ENCODE results near the gene SPOCK2. TPM values are rescaled to one million over a fixed set of nuclear protein-coding genes. Genes with fewer than 3 reads are reported as not detected.

The SPOCK2 gene
- total RNA-seq, 1 experiment from 2014 or later: 0.33 TPM

DNA sequence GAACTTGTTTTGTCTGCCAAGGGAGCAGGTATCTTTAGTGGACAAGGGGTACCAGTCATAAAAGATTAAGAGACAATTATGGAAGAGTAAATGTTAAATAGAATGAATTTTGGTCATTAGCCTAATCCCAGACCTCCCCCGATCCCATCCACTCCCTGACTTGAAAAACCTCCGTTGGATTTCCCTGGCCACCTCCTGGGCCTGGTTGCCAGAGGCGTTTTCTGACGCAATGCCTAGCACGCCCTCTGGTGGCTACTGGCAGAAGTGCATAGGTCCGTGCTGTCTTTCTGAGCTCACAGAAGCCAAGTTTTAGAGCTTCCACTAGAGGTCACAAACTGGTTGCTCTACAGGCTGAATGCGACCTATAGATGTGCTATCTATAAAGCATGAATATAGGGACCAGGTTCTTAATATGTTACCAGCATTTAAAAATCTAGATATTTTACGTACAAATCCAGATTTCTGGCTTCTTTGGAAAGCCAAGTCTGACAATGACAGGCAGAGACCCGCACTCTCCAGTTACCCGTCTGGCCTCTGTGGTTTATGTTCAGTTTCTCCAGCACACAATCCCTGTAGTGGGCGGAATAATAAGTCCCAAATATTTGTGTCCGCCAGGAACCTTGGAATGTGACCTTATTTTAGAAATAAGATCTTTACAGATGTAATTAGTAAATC is 39.8 kb downstream of the SPOCK2 start:
- Histone ChIP-seq H3K36me3 (ENCODE audit: low read depth, low read length) (no peaks in the 10 kb centered on the region; the same call in 1 of the 2 replicates), H3K4me3 (ENCODE audit: low read length) (no peak overlapping the region), H3K27me3 (ENCODE audit: low read length) (no peaks in the 10 kb centered on the region), H3F3A (ENCODE audit: low read length, unreplicated experiment) (no peaks in the 10 kb centered on the region), H2AFZ (ENCODE audit: low read length) (peak overlapping the region; percentile 28; the same call in 1 of the 2 replicates), H3K27ac (ENCODE audit: low read length) (no peak overlapping the region), H3K9ac (ENCODE audit: low read length) (no peak overlapping the region), H3K9me2 (replicated peaks; ENCODE audit: low read length) (no peaks in the 10 kb centered on the region), H3K9me3 (ENCODE audit: low read length) (no peaks in the 10 kb centered on the region), H3K79me2 (ENCODE audit: low read length) (no peaks in the 10 kb centered on the region), H3K4me1 (ENCODE audit: insufficient read depth, low read length) (no peaks in the 10 kb centered on the region; the same call in 1 of the 2 replicates), H4K20me1 (ENCODE audit: low read length) (no peaks in the 10 kb centered on the region), H3K4me2 (ENCODE audit: low read length) (no peak overlapping the region; the same call in 1 of the 2 replicates)
- intact Hi-C loops (cut with micrococcal nuclease): loop anchor here (1.0 to 5.0 kb wide), 4 partner anchors 92 to 174 kb away; no protein-coding TSS in a partner anchor
- no TSS peak for BruUV-seq (replicated peaks)
- CTCF ChIA-PET: interaction anchor here (0.5 to 1.2 kb wide), 18 partner anchors 11 to 200 kb away, joined by 3 to 23 read pairs (median 4); no protein-coding TSS in a partner anchor
- ATAC-seq (peak; percentile 82), DNase-seq (peak; percentile 96)
- no peak for TF ChIP-seq EZH2 (IDR thresholded peaks at IDR 0.05; ENCODE audit: low read length, unreplicated experiment)
- peak; percentile 98 for TF ChIP-seq CTCF (conservative IDR thresholded peaks at IDR 0.05; ENCODE audit: low read depth, low read length)
- no peak for TF ChIP-seq EZH2phosphoT487 (IDR thresholded peaks at IDR 0.05; ENCODE audit: borderline replicate concordance, low read length)
- POLR2A ChIA-PET (ENCODE audit: unreplicated experiment): interaction anchor here (0.6 kb wide), 2 partner anchors 92 to 843 kb away, joined by 4 to 5 read pairs; no protein-coding TSS in a partner anchor

DNA sequence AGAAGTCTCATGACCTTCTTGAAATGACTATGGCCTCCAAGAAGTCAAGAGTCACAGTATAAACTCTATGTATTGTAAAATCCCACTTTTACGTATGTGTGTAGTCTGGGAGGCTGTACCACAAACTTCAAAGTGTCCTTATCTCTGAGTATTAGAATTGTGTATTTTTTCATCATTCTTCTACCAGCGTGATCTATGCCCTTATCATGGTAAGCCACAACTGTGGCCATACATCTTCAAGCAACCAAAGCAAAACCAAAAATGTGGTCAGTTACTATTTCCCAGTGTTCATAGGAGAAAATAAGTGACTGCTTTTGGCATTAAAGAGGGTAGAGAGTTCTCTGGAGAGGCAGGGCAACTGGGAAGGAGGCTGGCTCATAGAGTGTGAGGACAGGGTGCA is 42.8 kb downstream of the SPOCK2 start:
- ChIA-PET POLR2A (ENCODE audit: unreplicated experiment) (interaction anchor here (0.6 kb wide), 1 partner anchor 134 kb away, joined by 3 read pairs; no protein-coding TSS in a partner anchor), CTCF (no interaction called here)
- Histone ChIP-seq H3K27ac (ENCODE audit: low read length) (no peak overlapping the region), H3K9me3 (ENCODE audit: low read length) (no peaks in the 10 kb centered on the region), H3K4me3 (ENCODE audit: low read length) (no peak overlapping the region), H4K20me1 (ENCODE audit: low read length) (no peaks in the 10 kb centered on the region), H2AFZ (ENCODE audit: low read length) (no peak overlapping the region), H3K4me1 (ENCODE audit: insufficient read depth, low read length) (no peaks in the 10 kb centered on the region; the same call in 1 of the 2 replicates), H3K79me2 (ENCODE audit: low read length) (no peaks in the 10 kb centered on the region), H3K27me3 (ENCODE audit: low read length) (no peaks in the 10 kb centered on the region), H3K4me2 (ENCODE audit: low read length) (no peak overlapping the region), H3K36me3 (ENCODE audit: low read depth, low read length) (no peaks in the 10 kb centered on the region; the same call in 1 of the 2 replicates), H3K9me2 (replicated peaks; ENCODE audit: low read length) (no peaks in the 10 kb centered on the region), H3F3A (ENCODE audit: low read length, unreplicated experiment) (no peaks in the 10 kb centered on the region), H3K9ac (ENCODE audit: low read length) (no peak overlapping the region)
- DNase-seq (no peak), ATAC-seq (no peak)
- BruUV-seq (replicated peaks): no TSS peak
- no peak for TF ChIP-seq EZH2 (IDR thresholded peaks at IDR 0.05; ENCODE audit: low read length, unreplicated experiment)
- no peak for TF ChIP-seq CTCF (conservative IDR thresholded peaks at IDR 0.05; ENCODE audit: low read depth, low read length)
- TF ChIP-seq EZH2phosphoT487 (IDR thresholded peaks at IDR 0.05; ENCODE audit: borderline replicate concordance, low read length): no peak
- intact Hi-C loops (cut with micrococcal nuclease): loop anchor here (5.0 kb wide), 1 partner anchor 128 kb away; no protein-coding TSS in a partner anchor
